Measurements from ENCODE around the gene PCYT1B.

The PCYT1B gene

DNA sequence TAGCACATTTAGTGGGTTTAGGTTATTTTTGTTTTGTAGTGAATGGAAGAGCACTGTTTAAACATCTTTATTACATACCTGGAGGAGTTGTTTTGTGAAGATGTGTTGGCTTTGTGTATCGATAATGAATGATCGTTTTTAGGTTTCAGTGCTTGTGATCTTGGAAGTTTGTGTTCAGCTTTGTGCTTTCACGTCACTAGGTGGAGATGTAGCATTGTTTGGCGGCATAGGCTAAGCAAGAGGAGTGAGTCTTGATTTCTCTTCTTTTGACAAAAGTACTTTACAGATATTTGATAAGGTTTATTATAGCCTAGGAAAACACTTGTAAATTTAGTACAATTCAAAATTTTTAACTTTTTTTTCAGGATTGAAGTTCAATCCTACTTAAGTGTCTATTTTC lies 131.7 kb downstream of the PCYT1B start:
- no peak for DNase-seq

DNA sequence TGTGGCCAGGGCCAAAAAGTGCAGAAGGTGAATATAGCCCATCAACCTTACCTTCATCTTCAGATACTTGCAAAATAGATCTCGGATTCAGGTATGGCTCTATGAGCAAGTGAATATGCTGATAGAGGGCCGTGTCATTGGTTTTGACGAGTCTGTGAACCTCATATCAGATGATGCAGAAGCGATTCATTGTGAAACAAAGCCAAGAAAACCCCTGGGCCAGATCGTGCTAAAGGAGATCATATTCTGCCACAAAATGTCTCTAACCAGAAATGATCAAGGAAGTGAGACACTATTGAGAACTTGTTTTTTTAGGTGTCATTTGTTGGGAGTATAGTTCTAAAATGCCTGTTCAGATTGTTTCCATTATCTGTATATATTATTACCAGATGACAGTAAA lies 133.7 kb downstream of the PCYT1B start:
- DNase-seq = no peak

DNA sequence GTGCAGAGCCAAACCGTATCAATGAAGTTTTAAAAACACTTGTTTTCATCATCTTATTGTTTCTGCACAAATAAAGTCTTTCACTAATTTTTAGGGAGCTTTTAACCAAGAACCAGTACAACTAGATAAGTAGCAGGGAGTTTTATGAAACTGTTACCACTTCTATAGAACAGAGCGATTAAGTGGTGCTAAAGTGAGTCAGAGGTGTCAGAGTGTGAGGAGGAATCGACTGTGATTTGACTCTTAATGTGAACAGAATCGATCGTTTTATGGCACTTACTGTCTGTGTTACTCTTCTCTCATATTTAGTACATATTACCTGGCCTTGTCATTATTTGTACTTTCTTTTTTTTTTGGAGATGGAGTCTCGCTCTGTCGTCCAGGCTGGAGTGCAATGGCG lies 138.8 kb downstream of the PCYT1B start:
- DNase-seq = no peak
